ENCODE measurements around the gene GEMIN5. TPM values are rescaled to one million over a fixed set of nuclear protein-coding genes. Genes with fewer than 3 reads are reported as not detected.

Gene GEMIN5
- total RNA-seq, 2 donors from 2014 or later: 11.3 to 11.5 TPM

- Histone ChIP-seq H3K4me1 (no peaks in the 10 kb centered on the region), H3K27ac (no peak overlapping the region), H3K9me3 (no peaks in the 10 kb centered on the region), H3K27me3 (no peaks in the 10 kb centered on the region), H3K36me3 (peaks cover 75% of the 10 kb centered on the region), H3K4me3 (no peak overlapping the region)
- no peak for TF ChIP-seq CTCF (IDR thresholded peaks at IDR 0.05)
- no peak for DNase-seq (ENCODE audit: low spot score)
Measured at GRCh38 chr5:154899151-154899816, 38.7 kb downstream of the GEMIN5 start.

DNA sequence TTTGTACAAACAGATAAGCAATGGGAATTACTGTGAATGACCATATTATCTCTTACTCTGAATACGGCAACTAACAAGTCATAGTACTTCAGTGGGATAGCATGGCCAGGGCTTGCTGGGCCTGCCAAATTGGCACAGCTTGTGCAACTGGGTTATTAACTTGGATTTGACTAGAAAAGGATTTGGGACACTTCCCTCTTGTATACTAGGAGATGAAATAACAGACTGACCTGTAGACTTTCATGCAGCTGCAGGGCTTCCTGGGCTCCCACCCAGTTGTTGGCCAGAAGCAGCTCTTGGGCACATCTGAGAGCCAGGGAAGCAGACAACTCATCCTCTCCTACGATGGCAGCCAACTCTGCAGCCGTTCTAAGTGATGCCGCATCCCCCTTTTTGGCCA is 39.8 kb downstream of the GEMIN5 start:
- no peak for DNase-seq (ENCODE audit: low spot score)
- no peak overlapping the region for H3K27ac ChIP-seq
- TF ChIP-seq CTCF (IDR thresholded peaks at IDR 0.05): no peak

GRCh38 chr5:154896562-154897165 is 41.3 kb downstream of the GEMIN5 start:
- Histone ChIP-seq H3K27ac (no peak overlapping the region), H3K4me1 (no peaks in the 10 kb centered on the region), H3K4me3 (no peak overlapping the region), H3K27me3 (no peaks in the 10 kb centered on the region), H3K36me3 (peaks cover 79% of the 10 kb centered on the region), H3K9me3 (no peaks in the 10 kb centered on the region)
- DNase-seq (ENCODE audit: low spot score): no peak
- no peak for TF ChIP-seq CTCF (IDR thresholded peaks at IDR 0.05)

More for the DNA sequence above, 39.8 kb downstream of the GEMIN5 start:
- Histone ChIP-seq H3K27me3 (no peaks in the 10 kb centered on the region), H3K4me3 (no peak overlapping the region), H3K4me1 (no peaks in the 10 kb centered on the region), H3K9me3 (no peaks in the 10 kb centered on the region), H3K36me3 (peaks cover 80% of the 10 kb centered on the region)

- Histone ChIP-seq H3K4me1 (no peaks in the 10 kb centered on the region), H3K27ac (no peak overlapping the region), H3K36me3 (peaks cover 79% of the 10 kb centered on the region), H3K4me3 (no peak overlapping the region), H3K27me3 (no peaks in the 10 kb centered on the region), H3K9me3 (no peaks in the 10 kb centered on the region)
- TF ChIP-seq CTCF (IDR thresholded peaks at IDR 0.05): no peak
- no peak for DNase-seq (ENCODE audit: low spot score)
Measured at GRCh38 chr5:154895606-154896561, 42.1 kb downstream of the GEMIN5 start.

DNA sequence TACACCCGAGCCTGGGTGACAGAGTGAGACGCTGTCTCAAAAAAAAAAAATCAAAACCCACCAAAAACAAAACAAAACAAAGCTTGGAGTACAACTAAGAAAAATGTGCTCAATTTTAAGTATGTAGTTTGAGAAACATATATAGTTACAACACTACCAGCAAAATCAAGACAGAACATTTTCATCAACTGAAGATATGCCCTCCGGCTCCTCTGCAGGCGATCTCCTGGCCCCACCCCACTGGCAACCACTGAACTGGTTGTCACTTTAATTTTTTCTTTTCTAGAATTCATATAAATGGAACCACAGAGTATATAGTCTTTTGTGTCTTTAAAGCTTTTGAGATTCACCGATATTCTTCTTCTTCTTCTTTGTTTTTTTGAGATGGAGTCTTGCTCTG is 44.6 kb downstream of the GEMIN5 start:
- TF ChIP-seq CTCF (IDR thresholded peaks at IDR 0.05): no peak

More for the DNA sequence above, 44.6 kb downstream of the GEMIN5 start:
- DNase-seq (ENCODE audit: low spot score): no peak
- no peak overlapping the region for H3K27ac ChIP-seq
- no peaks in the 10 kb centered on the region for H3K9me3 ChIP-seq
- H3K4me1 ChIP-seq: no peaks in the 10 kb centered on the region
- H3K4me3 ChIP-seq: no peak overlapping the region
- H3K27me3 ChIP-seq: no peaks in the 10 kb centered on the region
- H3K36me3 ChIP-seq: peaks cover 82% of the 10 kb centered on the region

All from right atrium auricular region (tissue), 2 donors.